Coronary artery (tissue), 2 donors: ENCODE results near the gene POLR3H.
A peak's percentile ranks its signal among the peaks of the same experiment; 100 is the strongest.

Experiments
- DNase-seq: peaks from one replicate; pipeline ENCODE4 v3.0.0-alpha.2; 2017; ENCODE audit warnings: low spot score
- H3K27ac ChIP-seq, 2 donors: fragments of 200-600 bp; sonication (generic); one replicate each; pipeline ENCODE4 v1.5.1; 2016 to 2019
- H3K4me3 ChIP-seq: fragments of 200-600 bp; sonication (generic); 2 replicates; pipeline ENCODE4 v1.5.1; 2016; ENCODE audit warnings: mild to moderate bottlenecking, moderate library complexity
- CTCF ChIP-seq: fragments of 200-600 bp; sonication (generic); IDR thresholded peaks from one replicate; pipeline ENCODE4 v1.5.1; 2019; ENCODE audit warnings: antibody characterized with exemption

The POLR3H gene

DNA sequence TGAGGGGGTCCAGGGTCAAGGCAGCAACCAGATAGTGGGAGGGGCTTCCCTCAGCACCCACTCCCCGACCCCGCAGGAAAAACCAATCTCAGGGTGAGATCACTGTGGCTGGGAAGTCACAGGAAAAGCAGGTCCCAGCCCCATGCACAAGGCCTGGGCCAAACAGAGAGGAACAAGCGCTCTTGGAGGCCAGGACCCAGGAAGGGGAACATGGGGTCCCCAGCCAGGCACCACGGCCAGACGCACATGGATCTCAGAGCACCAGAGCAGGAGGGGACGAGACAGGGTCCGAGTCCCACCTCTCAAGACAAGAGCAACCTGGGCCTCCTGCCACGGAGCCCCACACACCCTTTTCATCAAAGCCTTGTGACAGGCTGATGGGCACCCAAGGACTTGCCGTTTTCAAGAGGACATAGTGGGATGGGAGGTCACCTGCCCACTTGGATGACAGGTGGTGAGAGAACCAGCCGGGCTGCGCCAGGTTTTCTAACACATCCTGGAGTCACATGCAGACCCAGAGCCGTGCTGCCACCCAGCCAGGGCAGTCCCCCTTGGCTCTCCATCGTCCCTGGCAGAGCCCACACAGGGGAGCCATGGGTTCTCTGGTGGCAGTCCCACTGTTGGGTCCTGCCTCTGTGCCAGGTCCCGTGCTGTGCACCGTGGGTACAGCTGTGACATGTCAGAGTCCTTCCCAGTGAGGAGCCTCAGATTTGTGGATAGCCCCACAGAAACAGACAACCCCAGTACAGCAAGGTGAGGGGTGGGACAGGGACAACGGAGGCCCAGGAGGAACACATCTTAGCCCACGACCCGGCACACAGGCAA lies 13.2 kb downstream of the POLR3H start:
- TF ChIP-seq CTCF: no peak
- no peak for DNase-seq
- no peak overlapping the region for H3K4me3 ChIP-seq
- peak overlapping the region in 1 of 2 donors; percentile 4 for H3K27ac ChIP-seq

GRCh38 chr22:41528938-41529561 lies 15.2 kb downstream of the POLR3H start:
- no peak for TF ChIP-seq CTCF
- no peak for DNase-seq

GRCh38 chr22:41528132-41528766 lies 16.0 kb downstream of the POLR3H start:
- no peak overlapping the region for H3K4me3 ChIP-seq
- no peak overlapping the region for H3K27ac ChIP-seq
- no peak for TF ChIP-seq CTCF
- no peak for DNase-seq

More at GRCh38 chr22:41528938-41529561, 15.2 kb downstream of the POLR3H start:
- H3K4me3 ChIP-seq: no peak overlapping the region
- no peak overlapping the region for H3K27ac ChIP-seq

GRCh38 chr22:41526830-41527799 lies 17.2 kb downstream of the POLR3H start:
- Histone ChIP-seq H3K4me3 (no peak overlapping the region), H3K27ac (peak overlapping the region; percentile 92 to 96)
- TF ChIP-seq CTCF: peak; percentile 87
- DNase-seq: no peak

GRCh38 chr22:41526226-41526829 lies 17.9 kb downstream of the POLR3H start:
- peak overlapping the region; percentile 92 to 96 for H3K27ac ChIP-seq
- no peak for TF ChIP-seq CTCF
- no peak overlapping the region for H3K4me3 ChIP-seq
- no peak for DNase-seq
